ENCODE results near the gene TSPAN15.

Gene TSPAN15

GRCh38 chr10:69416695-69417094, 34.6 kb upstream of the TSPAN15 start, which contains the start of gene TACR2:
Gene TACR2 (minus strand): TSS chr10:69416918. CDS start chr10:69416323, 595 bp downstream.
- no peak for TF ChIP-seq CTCF (IDR thresholded peaks at IDR 0.05)
- H3K27ac ChIP-seq = no peak within 1 kb of the TSS
- DNase-seq (ENCODE audit: low spot score) = no peak
- no peak within 1 kb of the TSS for H3K4me3 ChIP-seq

- no peak overlapping the region for H3K27ac ChIP-seq
Observed at GRCh38 chr10:69417542-69417941, 33.7 kb upstream of the TSPAN15 start.

GRCh38 chr10:69418052-69418752, 33.1 kb upstream of the TSPAN15 start:
- Histone ChIP-seq H3K4me3 (no peak overlapping the region), H3K27ac (no peak overlapping the region)
- TF ChIP-seq CTCF (IDR thresholded peaks at IDR 0.05) = no peak
- no peak for DNase-seq (ENCODE audit: low spot score)

More at GRCh38 chr10:69417542-69417941, 33.7 kb upstream of the TSPAN15 start:
- no peak overlapping the region for H3K4me3 ChIP-seq
- no peak for DNase-seq (ENCODE audit: low spot score)
- no peak for TF ChIP-seq CTCF (IDR thresholded peaks at IDR 0.05)

- no peak for TF ChIP-seq CTCF (IDR thresholded peaks at IDR 0.05)
- DNase-seq (ENCODE audit: low spot score) = no peak
- no peak overlapping the region for H3K4me3 ChIP-seq
- no peak overlapping the region for H3K27ac ChIP-seq
Observed at GRCh38 chr10:69419096-69419743, 32.0 kb upstream of the TSPAN15 start.

- TF ChIP-seq CTCF (IDR thresholded peaks at IDR 0.05) = no peak
- DNase-seq (ENCODE audit: low spot score) = no peak
- H3K4me3 ChIP-seq = no peak overlapping the region
- H3K27ac ChIP-seq = no peak overlapping the region
Observed at GRCh38 chr10:69419744-69420126, 31.5 kb upstream of the TSPAN15 start.

- DNase-seq (ENCODE audit: low spot score) = no peak
- no peak for TF ChIP-seq CTCF (IDR thresholded peaks at IDR 0.05)
- no peak overlapping the region for H3K4me3 ChIP-seq
- no peak overlapping the region for H3K27ac ChIP-seq
Observed at GRCh38 chr10:69421611-69422308, 29.5 kb upstream of the TSPAN15 start.
